Ishikawa (cell line): ENCODE measurements around the gene FGGY.

Experiments
- CEBPB ChIP-seq: IDR thresholded peaks from 2 replicates; pipeline ENCODE4 v1.6.1; 2012
- CREB1 ChIP-seq: IDR thresholded peaks from 2 replicates; pipeline ENCODE4 v1.6.1; 2012; ENCODE audit warnings: low read depth
- EGR1 ChIP-seq: IDR thresholded peaks from 2 replicates; pipeline ENCODE4 v1.6.1; 2012
- EP300 ChIP-seq: IDR thresholded peaks from 2 replicates; pipeline ENCODE4 v1.6.1; 2012; ENCODE audit warnings: borderline replicate concordance
- FOXM1 ChIP-seq: IDR thresholded peaks from 2 replicates; pipeline ENCODE4 v1.6.1; 2012; ENCODE audit warnings: low read depth, borderline replicate concordance
- NFIC ChIP-seq: IDR thresholded peaks from 2 replicates; pipeline ENCODE4 v1.6.1; 2012
- RAD21 ChIP-seq: IDR thresholded peaks from 2 replicates; pipeline ENCODE4 v1.6.1; 2012; ENCODE audit warnings: low read depth
- TAF1 ChIP-seq: IDR thresholded peaks from 2 replicates; pipeline ENCODE4 v1.6.1; 2012; ENCODE audit warnings: low read depth, mild to moderate bottlenecking
- TCF12 ChIP-seq: IDR thresholded peaks from 2 replicates; pipeline ENCODE4 v1.6.1; 2012; ENCODE audit warnings: low read depth
- TEAD4 ChIP-seq: IDR thresholded peaks from 2 replicates; pipeline ENCODE4 v1.6.1; 2012
- YY1 ChIP-seq: IDR thresholded peaks from 2 replicates; pipeline ENCODE4 v1.6.1; 2012; ENCODE audit warnings: low read depth
- ZBTB7A ChIP-seq: IDR thresholded peaks from 2 replicates; pipeline ENCODE4 v1.6.1; 2012; ENCODE audit warnings: low read depth
- TF ChIP-seq, protein P1 (sequence below): IDR thresholded peaks from 2 replicates; pipeline ENCODE4 v1.6.1; 2012
- TF ChIP-seq, protein P2 (sequence below): IDR thresholded peaks from 2 replicates; pipeline ENCODE4 v1.6.1; 2012; ENCODE audit warnings: low read depth, mild to moderate bottlenecking
- TF ChIP-seq, protein P3 (sequence below): IDR thresholded peaks from 2 replicates; pipeline ENCODE4 v1.6.1; 2012

The FGGY gene

DNA sequence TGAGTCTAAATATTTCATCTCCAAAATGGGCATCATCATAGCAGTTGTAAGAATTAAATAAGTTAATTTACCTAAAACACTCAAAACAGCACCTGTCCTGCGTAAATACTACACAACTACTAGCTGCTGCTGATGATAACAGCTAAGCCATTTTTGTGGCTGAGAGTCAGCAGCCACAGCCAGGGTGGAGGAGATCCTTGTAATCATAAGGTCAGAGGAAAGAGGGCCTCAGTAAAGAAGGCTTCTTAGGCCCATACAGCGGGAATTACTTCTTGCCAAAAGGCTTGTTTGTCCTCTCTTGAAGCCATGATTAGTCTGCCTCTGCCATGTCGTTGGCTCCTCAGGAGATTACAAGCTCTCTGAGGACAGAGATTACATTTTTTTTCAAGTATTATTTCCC lies 245.0 kb downstream of the FGGY start:
- TF ChIP-seq EGR1 (no peak), TAF1 (no peak), FOXM1 (no peak), RAD21 (no peak), EP300 (no peak), TEAD4 (no peak), NFIC (no peak), YY1 (no peak), CREB1 (no peak), TCF12 (no peak), ZBTB7A (no peak)
- TF ChIP-seq, protein P1, sequence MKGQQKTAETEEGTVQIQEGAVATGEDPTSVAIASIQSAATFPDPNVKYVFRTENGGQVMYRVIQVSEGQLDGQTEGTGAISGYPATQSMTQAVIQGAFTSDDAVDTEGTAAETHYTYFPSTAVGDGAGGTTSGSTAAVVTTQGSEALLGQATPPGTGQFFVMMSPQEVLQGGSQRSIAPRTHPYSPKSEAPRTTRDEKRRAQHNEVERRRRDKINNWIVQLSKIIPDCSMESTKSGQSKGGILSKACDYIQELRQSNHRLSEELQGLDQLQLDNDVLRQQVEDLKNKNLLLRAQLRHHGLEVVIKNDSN = no peak
- TF ChIP-seq, protein P2, sequence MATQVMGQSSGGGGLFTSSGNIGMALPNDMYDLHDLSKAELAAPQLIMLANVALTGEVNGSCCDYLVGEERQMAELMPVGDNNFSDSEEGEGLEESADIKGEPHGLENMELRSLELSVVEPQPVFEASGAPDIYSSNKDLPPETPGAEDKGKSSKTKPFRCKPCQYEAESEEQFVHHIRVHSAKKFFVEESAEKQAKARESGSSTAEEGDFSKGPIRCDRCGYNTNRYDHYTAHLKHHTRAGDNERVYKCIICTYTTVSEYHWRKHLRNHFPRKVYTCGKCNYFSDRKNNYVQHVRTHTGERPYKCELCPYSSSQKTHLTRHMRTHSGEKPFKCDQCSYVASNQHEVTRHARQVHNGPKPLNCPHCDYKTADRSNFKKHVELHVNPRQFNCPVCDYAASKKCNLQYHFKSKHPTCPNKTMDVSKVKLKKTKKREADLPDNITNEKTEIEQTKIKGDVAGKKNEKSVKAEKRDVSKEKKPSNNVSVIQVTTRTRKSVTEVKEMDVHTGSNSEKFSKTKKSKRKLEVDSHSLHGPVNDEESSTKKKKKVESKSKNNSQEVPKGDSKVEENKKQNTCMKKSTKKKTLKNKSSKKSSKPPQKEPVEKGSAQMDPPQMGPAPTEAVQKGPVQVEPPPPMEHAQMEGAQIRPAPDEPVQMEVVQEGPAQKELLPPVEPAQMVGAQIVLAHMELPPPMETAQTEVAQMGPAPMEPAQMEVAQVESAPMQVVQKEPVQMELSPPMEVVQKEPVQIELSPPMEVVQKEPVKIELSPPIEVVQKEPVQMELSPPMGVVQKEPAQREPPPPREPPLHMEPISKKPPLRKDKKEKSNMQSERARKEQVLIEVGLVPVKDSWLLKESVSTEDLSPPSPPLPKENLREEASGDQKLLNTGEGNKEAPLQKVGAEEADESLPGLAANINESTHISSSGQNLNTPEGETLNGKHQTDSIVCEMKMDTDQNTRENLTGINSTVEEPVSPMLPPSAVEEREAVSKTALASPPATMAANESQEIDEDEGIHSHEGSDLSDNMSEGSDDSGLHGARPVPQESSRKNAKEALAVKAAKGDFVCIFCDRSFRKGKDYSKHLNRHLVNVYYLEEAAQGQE = no peak
- TF ChIP-seq, protein P3, sequence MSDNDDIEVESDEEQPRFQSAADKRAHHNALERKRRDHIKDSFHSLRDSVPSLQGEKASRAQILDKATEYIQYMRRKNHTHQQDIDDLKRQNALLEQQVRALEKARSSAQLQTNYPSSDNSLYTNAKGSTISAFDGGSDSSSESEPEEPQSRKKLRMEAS = no peak

DNA sequence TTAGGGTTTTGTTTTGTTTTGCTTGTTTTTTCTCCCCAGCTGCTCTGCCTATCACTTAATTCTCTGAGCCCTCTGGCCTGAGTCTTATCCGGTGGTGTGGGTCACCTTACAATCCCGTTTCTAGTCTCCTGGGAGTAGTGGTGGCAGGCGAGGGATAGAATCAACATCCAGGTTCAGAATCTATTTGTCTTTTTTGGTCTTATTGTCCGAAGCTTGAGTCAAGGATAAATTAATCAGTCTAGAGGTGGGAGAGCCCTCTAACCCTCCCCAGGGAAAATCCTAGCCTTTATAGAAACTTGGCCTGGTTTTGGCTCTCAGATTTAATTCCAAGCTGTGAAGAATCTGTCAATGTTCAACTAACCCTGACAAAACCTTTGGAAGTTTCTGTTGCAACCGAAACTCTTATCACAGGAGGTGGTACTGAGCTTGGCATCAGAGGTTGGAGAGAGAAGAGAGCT lies 246.3 kb downstream of the FGGY start:
- TF ChIP-seq ZBTB7A = no peak
- TF ChIP-seq EGR1 = no peak
- TF ChIP-seq YY1 = no peak
- TF ChIP-seq FOXM1 = no peak
- TF ChIP-seq, protein P2 = no peak
- TF ChIP-seq NFIC = no peak
- no peak for TF ChIP-seq CREB1
- TF ChIP-seq TAF1 = no peak
- TF ChIP-seq EP300 = no peak
- TF ChIP-seq RAD21 = no peak
- no peak for TF ChIP-seq CEBPB
- TF ChIP-seq, protein P1 = no peak

DNA sequence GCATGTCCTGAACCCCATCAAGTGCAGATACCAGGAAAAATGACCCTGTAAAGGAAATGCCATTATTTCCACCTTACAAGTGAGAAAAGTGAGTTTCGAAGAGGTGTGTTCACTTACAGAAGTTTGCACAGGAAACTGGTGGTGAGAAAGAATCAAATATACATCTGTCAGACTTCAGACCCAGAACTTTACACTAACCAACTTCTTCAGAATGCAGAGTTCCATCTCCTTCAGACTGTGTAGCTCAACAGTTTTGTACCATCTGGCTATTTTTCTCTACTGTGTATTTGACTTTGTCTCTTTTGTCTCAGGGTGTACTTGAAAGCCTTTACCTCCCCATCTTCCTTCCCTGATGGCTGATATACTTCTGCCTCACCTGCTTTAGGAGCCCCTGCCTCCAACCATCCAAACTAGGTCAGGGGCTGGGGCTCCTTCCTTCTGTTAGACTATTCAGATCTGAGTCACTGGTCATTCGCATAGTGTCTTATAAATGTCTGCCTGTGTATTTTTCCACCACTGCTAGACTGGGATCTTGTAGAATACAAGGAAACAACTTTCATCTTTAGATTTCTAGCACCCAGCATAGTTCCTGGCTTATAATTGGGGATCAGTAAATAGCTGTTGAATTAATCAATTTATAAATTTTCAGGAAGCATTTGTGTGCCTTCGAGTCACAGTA lies 247.9 kb downstream of the FGGY start:
- no peak for TF ChIP-seq TEAD4

DNA sequence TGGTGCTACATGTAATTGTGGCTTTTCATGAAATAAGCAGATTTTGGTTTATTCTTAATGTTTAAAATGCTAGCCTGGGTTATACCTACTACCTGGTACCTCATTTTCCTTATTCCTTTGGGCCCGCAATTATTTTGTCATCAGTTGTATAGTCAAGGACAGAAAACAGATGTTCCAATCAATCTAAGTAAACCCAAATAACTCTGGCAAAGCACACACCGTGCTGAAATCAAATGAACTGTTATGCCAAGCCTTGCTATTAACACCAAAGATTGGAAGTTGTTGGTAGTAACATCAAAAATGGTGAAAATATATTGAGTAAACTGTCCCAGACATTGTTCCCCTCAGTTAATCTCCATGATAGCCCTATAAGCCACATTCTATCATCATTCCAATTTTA lies 248.9 kb downstream of the FGGY start:
- TF ChIP-seq EGR1 (no peak), ZBTB7A (no peak), TCF12 (no peak), TEAD4 (no peak), CREB1 (no peak)
- TF ChIP-seq, protein P2 = no peak
- TF ChIP-seq, protein P3 = no peak
